NCI-H1048 (cell line): ENCODE results near the gene AGBL1.

Experiments
- DNase-seq: peaks from one replicate; lab custom pipeline; 2025; lab: John Stamatoyannopoulos, UW

Gene AGBL1

DNA sequence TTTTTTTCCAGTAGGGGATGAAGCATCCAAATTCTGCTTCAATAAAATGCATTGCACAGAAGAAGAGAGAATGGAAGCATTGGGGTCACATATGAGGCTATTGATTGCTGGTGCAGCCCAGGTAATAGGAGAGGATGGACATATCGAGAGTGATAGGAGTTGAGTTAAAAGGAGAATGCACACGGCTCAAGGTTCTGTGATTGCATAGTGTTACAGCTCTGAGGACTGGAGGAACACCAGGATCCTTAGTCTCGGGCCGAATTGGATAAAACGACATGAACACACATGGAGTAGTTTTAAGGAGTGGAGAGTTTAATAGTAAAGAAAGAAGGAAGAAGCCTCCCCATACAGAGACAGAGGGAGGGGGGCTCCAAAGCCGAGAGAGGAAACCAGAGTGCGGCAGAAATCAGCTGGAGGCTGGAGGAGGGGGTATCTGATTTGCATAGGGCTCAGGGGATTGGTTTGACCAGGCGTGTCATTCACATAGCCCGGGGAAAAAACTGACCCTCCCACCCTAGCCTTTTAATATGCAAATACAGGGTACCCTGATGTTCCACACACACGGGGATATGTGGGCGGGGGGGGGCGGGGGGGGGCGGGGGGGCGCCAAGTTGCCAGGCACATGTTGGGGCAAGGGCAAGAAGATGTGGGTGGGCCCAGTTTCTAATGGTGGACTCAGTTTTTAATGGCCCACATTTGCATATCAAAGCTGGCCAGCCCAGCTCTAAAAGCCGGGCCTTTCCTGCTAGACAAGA, 156.9 kb downstream of the AGBL1 start:
- no peak for DNase-seq

DNA sequence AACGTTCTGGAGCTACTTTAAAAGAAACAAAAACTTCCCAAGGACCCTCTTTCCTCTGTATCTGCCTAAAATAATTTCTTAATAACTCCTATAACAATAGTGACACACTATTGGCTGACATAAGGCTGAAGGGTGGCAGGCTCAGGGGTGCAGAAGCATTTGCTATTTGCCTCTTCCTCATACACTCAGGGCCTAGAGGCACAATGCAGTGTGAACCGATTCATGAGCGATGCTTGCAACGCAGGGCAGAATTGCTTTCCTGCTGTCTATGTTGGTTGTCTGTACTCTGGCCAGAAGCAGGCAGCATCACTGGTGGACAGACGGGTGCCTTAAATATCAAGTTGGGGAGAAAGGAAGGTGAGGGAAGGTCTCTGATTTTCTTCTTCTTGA, 157.4 kb downstream of the AGBL1 start:
- no peak for DNase-seq

DNA sequence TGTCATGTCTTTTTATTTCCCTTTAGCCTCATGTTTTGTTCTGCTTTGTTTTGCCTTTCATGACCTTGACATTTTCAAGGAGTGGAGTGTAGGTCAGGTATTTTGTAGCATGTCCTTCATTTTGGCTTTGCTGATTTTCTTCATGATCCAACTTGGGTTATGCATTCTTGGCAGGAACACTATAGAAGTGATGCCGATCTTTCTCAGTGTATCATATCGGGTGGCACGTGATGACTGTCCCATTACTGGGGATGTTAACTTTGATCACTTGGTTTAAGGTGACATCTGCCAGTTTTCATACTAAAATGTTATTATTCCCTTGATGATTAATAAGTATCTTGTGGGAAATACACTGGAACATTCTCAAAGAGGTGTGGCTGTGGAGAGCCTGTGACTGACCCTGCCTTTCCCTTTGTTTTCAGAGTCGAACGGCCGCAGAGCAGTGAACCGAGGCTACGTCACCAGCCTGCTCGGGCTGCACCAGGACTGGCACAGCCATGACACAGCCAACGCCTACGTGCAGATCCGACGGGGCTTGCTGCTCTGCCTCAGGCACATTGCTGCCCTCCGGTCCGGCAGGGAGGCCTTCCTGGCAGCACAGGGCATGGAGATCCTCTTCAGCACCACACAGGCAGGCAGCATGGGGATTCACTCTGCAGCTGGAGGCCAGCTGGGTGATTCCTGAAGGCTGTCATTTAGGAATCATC, 167.7 kb downstream of the AGBL1 start:
- no peak for DNase-seq

GRCh38 chr15:86255247-86255646, 175.6 kb downstream of the AGBL1 start:
- DNase-seq, result no peak

DNA sequence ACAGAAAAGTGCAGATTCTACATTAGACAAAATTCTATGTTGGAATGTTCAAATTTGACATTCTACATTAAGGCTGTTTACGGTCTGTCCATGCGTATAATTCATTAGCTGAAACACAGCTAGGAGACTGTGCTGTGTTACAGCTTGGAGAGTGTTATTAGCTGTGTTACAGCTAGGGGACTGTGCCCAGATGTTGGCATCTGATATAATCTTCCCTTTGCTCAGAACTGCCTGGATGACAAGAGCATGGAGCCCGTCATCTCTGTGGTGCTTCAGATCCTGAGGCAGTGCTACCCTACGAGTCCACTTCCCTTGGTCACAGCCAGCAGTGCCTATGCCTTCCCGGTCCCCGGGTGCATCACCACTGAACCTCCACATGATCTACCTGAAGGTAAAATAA, 177.0 kb downstream of the AGBL1 start:
- no peak for DNase-seq

DNA sequence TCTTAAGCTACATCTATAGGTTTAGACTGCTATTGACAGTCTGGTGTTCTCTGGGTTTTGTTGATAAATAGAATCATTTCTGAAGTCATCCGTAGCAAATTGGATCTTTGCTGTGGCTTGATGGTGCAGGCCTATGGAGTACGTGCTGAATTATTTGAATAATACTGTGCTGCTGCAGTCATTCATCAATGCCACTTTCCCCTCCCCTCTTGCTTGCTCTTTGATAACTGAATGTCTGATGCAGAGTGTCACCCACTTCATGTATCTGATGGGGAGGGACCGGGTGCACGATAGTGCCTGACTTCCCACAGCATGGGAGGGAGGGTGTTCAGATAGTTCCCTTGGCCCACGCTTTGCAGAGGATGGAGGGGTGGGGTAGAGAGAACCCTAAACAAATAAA, 179.9 kb downstream of the AGBL1 start:
- no peak for DNase-seq

GRCh38 chr15:86263230-86263629, 183.6 kb downstream of the AGBL1 start:
- DNase-seq, result no peak

DNA sequence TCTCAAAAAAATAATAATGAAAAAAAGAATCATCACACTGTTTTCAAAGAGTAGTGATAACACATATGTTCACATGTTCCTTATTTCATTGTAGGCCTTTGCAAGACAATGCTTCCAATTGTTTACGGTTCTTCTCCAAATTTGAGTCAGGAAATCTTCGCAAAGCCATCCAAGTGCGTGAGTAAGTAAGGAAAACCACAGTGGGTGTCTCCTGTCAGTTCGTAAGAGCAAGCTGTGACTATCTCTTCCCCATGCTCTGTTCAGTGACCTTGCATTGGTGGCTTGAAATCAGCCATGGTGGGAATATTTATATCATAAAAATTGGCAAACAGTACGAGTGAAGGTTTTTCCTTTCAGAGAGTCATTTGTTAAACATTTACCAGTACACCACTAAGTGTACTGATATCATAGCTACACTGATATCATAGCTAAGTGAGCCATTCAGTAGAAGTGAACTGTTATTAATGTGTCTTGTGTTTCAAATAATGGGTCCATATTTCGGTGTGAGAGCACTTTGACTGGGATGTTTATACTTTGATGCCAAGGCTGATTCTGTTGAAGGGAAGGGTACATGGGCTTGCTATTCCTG, 187.3 kb downstream of the AGBL1 start:
- DNase-seq, result no peak

DNA sequence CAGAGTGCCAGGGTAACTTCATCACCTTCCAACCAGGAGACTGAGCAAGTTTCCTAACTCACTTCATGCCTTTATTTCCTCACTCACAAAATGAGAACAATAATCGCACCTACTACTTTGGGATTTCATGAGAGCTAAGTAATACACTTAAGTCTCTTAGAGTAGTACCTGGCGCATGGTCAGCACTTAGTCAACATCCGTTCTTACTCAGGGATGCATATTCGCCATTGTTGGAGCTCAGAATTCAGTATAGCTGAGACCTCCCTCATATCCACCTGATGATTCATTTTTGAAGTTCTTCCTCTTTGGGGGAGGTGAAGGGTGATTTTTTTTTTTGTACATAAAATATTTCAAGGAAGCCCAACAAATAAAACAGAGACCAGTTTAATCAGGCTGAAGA, 188.2 kb downstream of the AGBL1 start:
- no peak for DNase-seq

- no peak for DNase-seq
These were observed 188.9 kb downstream of the AGBL1 start for GRCh38 chr15:86268558-86268957.

GRCh38 chr15:86273309-86273708, 193.6 kb downstream of the AGBL1 start:
- DNase-seq, result no peak

DNA sequence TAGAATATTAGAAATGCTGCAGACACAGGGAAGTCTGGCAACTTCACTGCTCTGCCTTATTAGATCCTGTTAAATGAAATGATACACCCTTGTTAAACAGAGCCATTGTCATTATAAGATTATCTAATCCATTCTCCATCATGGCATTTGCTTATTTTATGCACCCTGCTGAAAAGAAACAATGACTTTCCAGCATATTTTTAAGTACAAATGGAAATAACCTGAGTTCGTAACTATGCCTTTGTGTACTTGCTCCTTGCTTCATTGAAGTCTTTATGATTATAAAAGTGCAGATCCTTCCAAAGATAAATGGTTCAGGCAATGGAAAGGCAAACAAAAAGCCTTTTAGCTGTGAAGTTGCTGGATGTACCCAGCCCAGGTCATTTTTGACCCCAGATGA, 195.7 kb downstream of the AGBL1 start:
- no peak for DNase-seq

DNA sequence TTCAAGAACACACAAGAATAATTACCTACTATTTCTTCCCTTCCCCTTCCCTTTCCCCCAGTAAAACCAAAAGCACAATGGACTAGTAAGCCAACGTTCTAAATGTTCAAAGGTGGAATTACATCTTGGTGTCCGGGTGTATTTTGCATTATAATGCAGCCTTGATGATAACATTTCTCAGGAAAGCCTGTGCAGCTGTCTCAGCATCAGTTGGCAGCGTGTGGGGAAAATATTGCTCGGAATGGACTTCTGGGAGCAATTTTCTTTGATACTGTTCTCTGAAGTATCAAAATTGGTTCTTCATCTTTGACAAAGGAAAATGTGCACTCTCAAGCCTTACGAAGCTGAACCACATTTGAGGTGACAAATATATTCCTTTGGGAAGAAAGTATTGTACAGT, 198.9 kb downstream of the AGBL1 start:
- no peak for DNase-seq

GRCh38 chr15:86284635-86285034, 205.0 kb downstream of the AGBL1 start:
- no peak for DNase-seq

DNA sequence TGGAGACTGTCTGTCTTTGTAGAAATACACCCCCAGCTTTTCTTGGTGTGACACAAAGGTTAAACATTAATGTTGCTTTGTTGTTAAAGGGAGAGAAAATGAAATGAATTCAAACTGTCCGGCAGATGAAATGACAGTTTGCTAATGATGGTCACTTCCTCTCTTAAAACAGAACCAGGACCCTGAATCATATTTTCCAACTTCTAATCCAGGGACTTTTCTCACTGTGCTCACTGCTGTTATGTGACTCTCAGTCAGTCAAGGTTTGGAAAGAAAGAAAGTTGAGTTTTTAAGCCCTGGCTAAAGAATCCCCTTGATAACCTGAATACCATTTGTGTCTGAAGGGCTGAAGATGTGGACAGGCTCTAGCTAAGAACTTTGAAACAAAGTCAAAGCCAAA, 215.8 kb downstream of the AGBL1 start:
- no peak for DNase-seq

- DNase-seq, result no peak
These were observed 217.1 kb downstream of the AGBL1 start for GRCh38 chr15:86296769-86297168.

DNA sequence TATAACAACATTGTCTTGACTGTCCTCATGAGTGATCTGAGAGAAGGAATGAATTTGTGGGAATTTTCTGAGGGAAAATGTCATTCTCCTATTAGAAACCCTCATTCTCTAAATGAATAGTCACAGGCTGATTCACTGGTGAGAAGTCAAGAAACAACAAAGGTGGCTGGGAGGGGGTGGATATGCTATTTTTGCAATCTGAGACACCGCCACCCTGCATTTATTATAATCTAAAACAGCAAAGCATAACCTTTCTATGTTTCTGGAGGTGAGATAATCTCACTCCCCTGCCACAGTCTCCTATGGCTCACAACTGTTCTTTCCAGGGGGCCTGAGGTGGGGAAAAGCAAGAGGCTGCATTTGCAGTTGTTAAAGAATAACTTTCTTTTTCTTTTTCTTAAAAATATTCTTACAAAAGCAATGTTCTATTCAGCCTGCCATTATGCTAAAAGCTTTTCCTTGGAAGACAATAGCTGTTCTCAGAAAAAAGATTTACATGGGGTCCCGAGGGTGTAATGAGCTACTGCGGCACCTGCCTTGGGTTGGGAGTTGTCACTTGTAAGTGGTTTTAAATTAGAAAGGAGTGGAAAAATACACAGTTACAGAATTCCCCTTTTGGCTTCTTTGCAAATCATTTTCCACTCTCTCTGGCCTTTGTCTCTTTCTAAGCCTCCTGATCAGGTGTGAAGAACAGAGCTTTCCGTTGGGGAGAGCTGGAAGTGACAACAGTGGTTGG, 220.9 kb downstream of the AGBL1 start:
- no peak for DNase-seq

GRCh38 chr15:86311568-86312280, 232.1 kb downstream of the AGBL1 start:
- no peak for DNase-seq

- no peak for DNase-seq
These were observed 232.8 kb downstream of the AGBL1 start for GRCh38 chr15:86312486-86312885.

DNA sequence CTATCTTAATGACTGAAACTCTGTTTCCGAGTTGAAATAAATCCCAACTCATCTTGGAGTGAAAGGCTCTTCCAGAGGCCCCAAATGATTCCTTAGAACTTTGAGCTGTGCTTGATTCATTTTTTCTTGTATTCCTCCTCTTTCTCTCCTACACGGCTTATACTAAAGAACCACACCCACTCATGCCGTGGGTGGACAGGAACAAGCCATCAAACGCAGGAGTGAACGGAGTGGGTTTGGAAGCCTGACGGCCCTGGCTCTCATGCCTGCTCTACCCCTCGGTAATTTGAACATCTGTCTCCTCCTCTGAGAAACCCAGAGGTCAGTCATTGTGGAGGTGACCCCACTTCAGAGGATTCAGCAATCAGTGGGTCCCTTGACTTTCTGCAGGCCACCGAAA, 236.5 kb downstream of the AGBL1 start:
- DNase-seq, result no peak

DNA sequence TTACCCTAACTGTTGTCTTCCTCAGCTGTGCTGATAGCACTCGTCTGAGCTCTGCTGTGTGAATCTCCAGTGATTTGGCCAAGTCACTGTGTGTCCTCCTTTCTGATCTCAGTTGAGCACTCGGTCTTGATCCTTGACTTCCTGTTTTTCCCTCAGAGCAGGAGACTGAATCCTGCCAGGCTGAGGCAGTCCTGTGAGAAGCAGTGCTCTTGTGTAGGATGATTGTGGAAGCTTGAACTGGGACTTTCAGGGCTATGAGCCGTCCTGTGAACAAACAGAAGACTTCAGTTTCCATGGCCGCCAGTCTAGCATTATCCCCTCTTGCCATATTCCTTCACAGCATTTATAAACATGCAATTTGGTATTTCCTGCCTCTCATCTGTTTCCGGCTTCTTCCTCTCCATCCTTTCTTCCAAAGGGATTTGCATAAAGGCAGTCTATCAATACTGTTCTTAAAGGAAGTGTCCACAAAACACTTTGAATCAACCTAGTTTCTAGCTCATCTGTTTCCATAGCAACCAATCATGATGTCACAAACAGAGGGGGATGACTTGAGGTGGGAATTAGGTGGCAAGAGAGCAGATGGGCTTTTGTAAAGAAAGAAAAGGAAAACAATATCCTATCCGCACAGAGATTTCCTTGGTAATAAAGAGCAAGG, 237.2 kb downstream of the AGBL1 start:
- no peak for DNase-seq

GRCh38 chr15:86317384-86317740, 237.7 kb downstream of the AGBL1 start:
- no peak for DNase-seq
